Esophagus muscularis mucosa (tissue), 4 donors: Measurements from ENCODE around the gene PCYOX1L. TPM values are rescaled to one million over a fixed set of nuclear protein-coding genes. Genes with fewer than 3 reads are reported as not detected.
A peak's percentile ranks its signal among the peaks of the same experiment; 100 is the strongest.

ENCODE experiments used
- DNase-seq: peaks from one replicate; pipeline ENCODE4 v3.0.0-alpha.2; 2017; ENCODE audit errors: extremely low spot score
- H3K27ac ChIP-seq, 4 donors: fragments of 200-600 bp; sonication (generic); replicated peaks in 1 of 4; 1 replicate in 3 of 4; 2 replicates in 1 of 4; pipeline ENCODE4 v1.5.1; 2016 to 2019; ENCODE audit warnings: mild to moderate bottlenecking in 1 of 4
- H3K27me3 ChIP-seq, 4 donors: fragments of 200-600 bp; sonication (generic); one replicate each; pipeline versions ENCODE4 v1.5.1 to v1.6.0; 2016 to 2019
- H3K36me3 ChIP-seq, 4 donors: fragments of 200-600 bp; sonication (generic); one replicate each; pipeline ENCODE4 v1.5.1; 2016 to 2019
- H3K4me1 ChIP-seq, 4 donors: fragments of 200-600 bp; sonication (generic); one replicate each; pipeline ENCODE4 v1.5.1; 2016 to 2019
- H3K4me3 ChIP-seq, 4 donors: fragments of 200-600 bp; sonication (generic); 1 replicate in 2 of 4; 2 replicates in 2 of 4; pipeline ENCODE4 v1.5.1; 2016 to 2019; ENCODE audit warnings: mild to moderate bottlenecking in 4 of 4, moderate library complexity in 1 of 4
- H3K9me3 ChIP-seq, 4 donors: fragments of 200-600 bp; sonication (generic); 1 replicate in 3 of 4; 2 replicates in 1 of 4; pipeline ENCODE4 v1.5.1; 2016 to 2019
- EP300 ChIP-seq: sonication (generic); formaldehyde crosslinking; IDR thresholded peaks from one replicate; pipeline ENCODE4 v1.6.1; 2017; ENCODE audit warnings: antibody characterized with exemption
- POLR2A ChIP-seq: fragments of 450-650 bp; IDR thresholded peaks from one replicate; pipeline ENCODE4 v1.6.1; 2017; ENCODE audit warnings: antibody characterized with exemption, moderate library complexity, mild to moderate bottlenecking, low read depth
- POLR2AphosphoS5 ChIP-seq, 2 donors: sonication (generic); formaldehyde crosslinking; IDR thresholded peaks; one replicate each; pipeline ENCODE4 v1.6.1; 2017; ENCODE audit warnings: antibody characterized with exemption in 2 of 2
- WGBS: methylation state at CpG from one replicate; pipeline ENCODE4 v1.1.5; 2018; 5-methylcytosine and 5-hydroxymethylcytosine counted together
- intact Hi-C: fragments of 100-400 bp; cut with DNase I; formaldehyde crosslinking; loops from one replicate; pipeline ENCODE4 v1.15.1; 2023
- total RNA-seq, 4 donors: library from RNA; depleted of rRNA; stranded (reverse); fragments of >200 nt; gene quantifications; one replicate each; pipeline versions ENCODE4 v1.1.0 to v1.2.1, GENCODE V29; 2016
- TF ChIP-seq, protein P1 (sequence below), 3 experiments: fragments of 200-600 bp in 2 of 3; fragments of 450-650 bp in 1 of 3; sonication (generic) in 2 of 3; IDR thresholded peaks; one replicate each; pipeline ENCODE4 v1.5.1; 2017 to 2019; ENCODE audit warnings: antibody characterized with exemption in 3 of 3, mild to moderate bottlenecking in 2 of 3, moderate library complexity in 1 of 3

PCYOX1L gene
- total RNA-seq, 4 donors from 2014 or later: 4.0 to 5.8 (median 4.7) TPM

DNA sequence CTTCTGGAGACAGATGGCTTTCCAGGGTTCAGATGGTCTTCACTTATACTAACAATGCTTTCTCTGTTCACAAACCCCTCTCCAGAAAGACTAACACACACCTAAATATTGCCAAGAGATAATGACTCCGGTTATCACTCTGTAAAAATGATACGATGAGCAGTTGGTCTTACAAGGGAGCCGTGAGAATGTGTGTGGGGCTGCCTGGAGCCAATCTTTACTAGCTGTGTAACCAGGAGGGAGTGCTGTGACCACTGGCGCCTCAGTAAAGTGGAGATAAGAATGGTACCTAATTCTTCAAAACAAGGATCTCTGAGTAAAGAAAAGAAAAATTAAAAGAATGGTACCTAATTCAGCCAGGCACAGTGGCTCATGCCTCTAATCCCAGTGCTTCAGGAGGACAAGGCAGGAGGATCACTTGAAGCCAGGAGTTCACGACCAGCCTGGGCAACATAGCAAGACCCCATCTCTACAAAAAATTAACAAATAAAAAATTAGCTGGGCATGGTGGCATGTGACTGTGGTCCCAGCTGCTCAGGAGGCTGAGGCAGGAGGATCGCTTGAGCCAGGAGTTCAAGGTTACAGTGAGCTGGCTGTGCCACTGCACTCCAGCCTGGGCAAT, 61.2 kb downstream of the PCYOX1L start:
- H3K4me1 ChIP-seq: peaks cover 77 to 100% (median 99%) of the 10 kb centered on the region in 4 donors
- DNase-seq: no peak
- H3K4me3 ChIP-seq: peak overlapping the region; percentile 13 to 77 (median 68)
- WGBS: 35% methylated on average over 6 of the region's 6 CpGs
- peak overlapping the region; percentile 94 to 98 (median 96) for H3K27ac ChIP-seq
- H3K36me3 ChIP-seq: peaks cover 0 to 100% (median 71%) of the 10 kb centered on the region in 4 donors
- TF ChIP-seq, protein P1, sequence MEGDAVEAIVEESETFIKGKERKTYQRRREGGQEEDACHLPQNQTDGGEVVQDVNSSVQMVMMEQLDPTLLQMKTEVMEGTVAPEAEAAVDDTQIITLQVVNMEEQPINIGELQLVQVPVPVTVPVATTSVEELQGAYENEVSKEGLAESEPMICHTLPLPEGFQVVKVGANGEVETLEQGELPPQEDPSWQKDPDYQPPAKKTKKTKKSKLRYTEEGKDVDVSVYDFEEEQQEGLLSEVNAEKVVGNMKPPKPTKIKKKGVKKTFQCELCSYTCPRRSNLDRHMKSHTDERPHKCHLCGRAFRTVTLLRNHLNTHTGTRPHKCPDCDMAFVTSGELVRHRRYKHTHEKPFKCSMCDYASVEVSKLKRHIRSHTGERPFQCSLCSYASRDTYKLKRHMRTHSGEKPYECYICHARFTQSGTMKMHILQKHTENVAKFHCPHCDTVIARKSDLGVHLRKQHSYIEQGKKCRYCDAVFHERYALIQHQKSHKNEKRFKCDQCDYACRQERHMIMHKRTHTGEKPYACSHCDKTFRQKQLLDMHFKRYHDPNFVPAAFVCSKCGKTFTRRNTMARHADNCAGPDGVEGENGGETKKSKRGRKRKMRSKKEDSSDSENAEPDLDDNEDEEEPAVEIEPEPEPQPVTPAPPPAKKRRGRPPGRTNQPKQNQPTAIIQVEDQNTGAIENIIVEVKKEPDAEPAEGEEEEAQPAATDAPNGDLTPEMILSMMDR (IDR thresholded peaks at IDR 0.05): no peak
- TF ChIP-seq POLR2A (no peak), EP300 (no peak), POLR2AphosphoS5 (IDR thresholded peaks at IDR 0.05) (no peak)
- H3K9me3 ChIP-seq: no peaks in the 10 kb centered on the region
- H3K27me3 ChIP-seq: no peaks in the 10 kb centered on the region
- intact Hi-C loops: no loop called here

Other genes with a start within 250 kb of the PCYOX1L start
- 10 to 100 TPM; 40.9 to 64.5 (median 45.8) TPM for gene ABLIM3, start 216.6 kb upstream of the PCYOX1L start, total RNA-seq
- gene AFAP1L1, start 86.2 kb upstream of the PCYOX1L start, total RNA-seq: 10 to 100 TPM in 3 of 4 donors, 1 to 10 TPM in 1; 10.0 to 23.8 (median 16.6) TPM
- 10 to 100 TPM in 1 of 4 donors, 1 to 10 TPM in 3; 7.8 to 14.9 (median 8.7) TPM for gene GRPEL2, start 12.5 kb upstream of the PCYOX1L start, total RNA-seq
- 10 to 100 TPM in 2 of 4 donors, 1 to 10 TPM in 2; 2.5 to 20.3 (median 8.0) TPM for gene IL17B, start 21.2 kb downstream of the PCYOX1L start, total RNA-seq
- gene CSNK1A1, start 193.4 kb downstream of the PCYOX1L start, total RNA-seq: 100 to 1,000 TPM; 283 to 347 (median 336) TPM
- 10 to 100 TPM; 11.9 to 22.0 (median 19.5) TPM for gene ARHGEF37, start 223.5 kb downstream of the PCYOX1L start, total RNA-seq